GM10248 (cell line): ENCODE results near the gene MCCD1.

Experiments used
- CTCF ChIA-PET: fragments of 300-600 bp; sonication (Branson Sonifier 250); formaldehyde crosslinking; extraction: SDS; loops from one replicate; lab custom pipeline; 2021; ENCODE audit warnings: antibody characterized with exemption; lab: Yijun Ruan, JAX
- POLR2A ChIA-PET: fragments of 350-650 bp; sonication (Branson Sonifier 250); formaldehyde crosslinking; extraction: SDS; loops from one replicate; lab custom pipeline; 2020; ENCODE audit warnings: antibody characterized with exemption; lab: Yijun Ruan, JAX
- DNase-seq: peaks from one replicate; pipeline ENCODE4 v3.0.0; 2012; ENCODE audit errors: extremely low spot score
- TF ChIP-seq, protein P1 (sequence below): IDR thresholded peaks from 2 replicates; pipeline ENCODE4 v1.5.1; 2012; ENCODE audit warnings: mild to moderate bottlenecking, low read depth; ENCODE audit errors: extremely low read depth, missing control alignments, control extremely low read depth

Gene MCCD1

DNA sequence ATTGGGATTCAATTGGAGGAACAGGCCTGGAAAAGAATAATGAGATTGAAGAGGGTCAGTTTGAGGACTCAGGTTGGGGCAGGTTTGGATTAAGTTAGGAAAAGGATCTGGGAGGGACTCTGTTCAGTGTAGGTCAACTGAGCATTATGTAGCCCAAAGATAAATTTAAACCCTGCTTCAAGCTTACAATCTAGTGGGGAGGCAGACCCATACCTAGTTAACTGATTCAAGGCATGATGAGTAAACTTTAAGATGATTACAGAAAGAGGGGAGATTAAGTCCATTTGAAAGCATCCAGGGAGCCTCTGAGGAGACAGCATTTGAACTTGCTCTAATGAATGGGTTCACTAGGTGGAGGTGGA lies 31.9 kb downstream of the MCCD1 start:
- DNase-seq: no peak
- TF ChIP-seq, protein P1, sequence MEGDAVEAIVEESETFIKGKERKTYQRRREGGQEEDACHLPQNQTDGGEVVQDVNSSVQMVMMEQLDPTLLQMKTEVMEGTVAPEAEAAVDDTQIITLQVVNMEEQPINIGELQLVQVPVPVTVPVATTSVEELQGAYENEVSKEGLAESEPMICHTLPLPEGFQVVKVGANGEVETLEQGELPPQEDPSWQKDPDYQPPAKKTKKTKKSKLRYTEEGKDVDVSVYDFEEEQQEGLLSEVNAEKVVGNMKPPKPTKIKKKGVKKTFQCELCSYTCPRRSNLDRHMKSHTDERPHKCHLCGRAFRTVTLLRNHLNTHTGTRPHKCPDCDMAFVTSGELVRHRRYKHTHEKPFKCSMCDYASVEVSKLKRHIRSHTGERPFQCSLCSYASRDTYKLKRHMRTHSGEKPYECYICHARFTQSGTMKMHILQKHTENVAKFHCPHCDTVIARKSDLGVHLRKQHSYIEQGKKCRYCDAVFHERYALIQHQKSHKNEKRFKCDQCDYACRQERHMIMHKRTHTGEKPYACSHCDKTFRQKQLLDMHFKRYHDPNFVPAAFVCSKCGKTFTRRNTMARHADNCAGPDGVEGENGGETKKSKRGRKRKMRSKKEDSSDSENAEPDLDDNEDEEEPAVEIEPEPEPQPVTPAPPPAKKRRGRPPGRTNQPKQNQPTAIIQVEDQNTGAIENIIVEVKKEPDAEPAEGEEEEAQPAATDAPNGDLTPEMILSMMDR: no peak
- POLR2A ChIA-PET: interaction anchor here (1.8 to 5.5 kb wide), 3 partner anchors 10 to 16 kb away, joined by 11 to 94 read pairs (median 13); partner anchors contain the start of gene TNF
- CTCF ChIA-PET: interaction anchor here (1.1 to 54.8 kb wide), 5 partner anchors 9 to 31 kb away, joined by 3 to 2725 read pairs (median 36); partner anchors contain the start of genes ATP6V1G2, LST1, LTA and LTB

DNA sequence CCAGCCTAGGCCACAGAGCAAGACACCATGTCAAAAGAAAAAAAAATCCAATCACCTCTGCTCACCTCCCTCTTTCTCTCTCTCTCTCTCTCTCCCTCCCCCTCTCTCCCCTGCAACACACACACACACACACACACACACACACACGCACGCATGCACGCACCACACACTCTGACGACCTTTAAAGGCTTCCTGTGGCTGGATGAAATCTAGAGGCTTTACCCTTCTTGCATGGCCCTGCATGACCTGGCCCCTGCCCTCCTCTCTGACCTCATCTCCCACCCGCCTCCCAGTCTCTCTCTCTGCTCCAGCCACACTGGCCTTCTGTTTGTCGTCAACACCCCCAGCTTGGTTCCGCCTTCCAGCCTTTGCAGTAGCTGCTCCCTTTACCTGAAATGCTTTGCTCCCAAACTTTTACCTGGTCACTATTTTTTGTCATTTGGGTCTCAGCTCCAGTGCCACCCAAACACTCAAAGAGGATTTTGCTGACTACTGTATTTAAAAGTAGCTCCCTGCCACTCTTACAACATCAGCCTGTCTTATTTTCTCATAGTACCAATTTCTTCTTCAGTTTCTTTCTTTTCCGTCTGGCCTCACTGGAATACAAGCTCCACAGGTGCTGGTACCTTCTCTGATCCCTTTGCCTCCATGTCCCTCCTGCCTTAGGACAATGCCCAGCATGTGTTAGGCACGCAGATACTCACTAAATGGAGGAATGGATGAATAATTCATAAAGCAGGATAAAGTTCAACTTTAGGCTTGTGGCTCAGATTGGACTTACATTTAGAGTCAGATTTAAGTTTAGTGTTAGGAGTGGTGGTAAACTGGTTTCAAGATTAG lies 39.0 kb downstream of the MCCD1 start:
- TF ChIP-seq, protein P1: no peak
- DNase-seq: no peak
- ChIA-PET CTCF (interaction anchor here (0.9 to 54.8 kb wide), 7 partner anchors 9 to 85 kb away, joined by 3 to 2725 read pairs (median 4); partner anchors contain the start of genes BAG6, LST1, LTB and NCR3), POLR2A (interaction anchor here (1.7 to 1.8 kb wide), 2 partner anchors 9 kb away, joined by 6 to 9 read pairs; no protein-coding TSS in a partner anchor)

DNA sequence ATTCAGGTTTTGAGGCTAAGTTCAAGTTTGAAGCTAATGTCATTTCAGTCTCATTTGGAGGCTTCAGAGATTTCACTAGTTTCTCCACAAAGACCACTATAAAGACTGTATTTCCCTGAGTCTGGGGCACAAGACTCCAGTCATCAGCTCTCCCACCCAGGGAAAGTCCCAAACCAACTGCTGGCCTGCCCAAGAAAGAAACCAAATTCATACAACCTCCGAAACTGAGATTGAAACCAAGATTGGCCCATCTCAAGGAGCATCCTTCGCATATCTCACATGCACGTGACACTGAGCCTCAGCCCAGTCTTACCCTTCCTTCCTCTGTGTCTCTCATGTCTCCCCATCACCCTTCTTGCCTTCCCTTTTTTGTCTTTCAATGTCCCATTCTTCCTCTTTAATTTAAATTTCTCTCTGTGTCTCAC lies 39.8 kb downstream of the MCCD1 start:
- DNase-seq: peak; percentile 74
- TF ChIP-seq, protein P1: no peak
- ChIA-PET POLR2A (interaction anchor here (1.7 to 1.8 kb wide), 2 partner anchors 8 to 9 kb away, joined by 6 to 9 read pairs; no protein-coding TSS in a partner anchor), CTCF (interaction anchor here (0.9 to 54.8 kb wide), 7 partner anchors 10 to 85 kb away, joined by 3 to 2725 read pairs (median 4); partner anchors contain the start of genes BAG6, LST1, LTB and NCR3)

DNA sequence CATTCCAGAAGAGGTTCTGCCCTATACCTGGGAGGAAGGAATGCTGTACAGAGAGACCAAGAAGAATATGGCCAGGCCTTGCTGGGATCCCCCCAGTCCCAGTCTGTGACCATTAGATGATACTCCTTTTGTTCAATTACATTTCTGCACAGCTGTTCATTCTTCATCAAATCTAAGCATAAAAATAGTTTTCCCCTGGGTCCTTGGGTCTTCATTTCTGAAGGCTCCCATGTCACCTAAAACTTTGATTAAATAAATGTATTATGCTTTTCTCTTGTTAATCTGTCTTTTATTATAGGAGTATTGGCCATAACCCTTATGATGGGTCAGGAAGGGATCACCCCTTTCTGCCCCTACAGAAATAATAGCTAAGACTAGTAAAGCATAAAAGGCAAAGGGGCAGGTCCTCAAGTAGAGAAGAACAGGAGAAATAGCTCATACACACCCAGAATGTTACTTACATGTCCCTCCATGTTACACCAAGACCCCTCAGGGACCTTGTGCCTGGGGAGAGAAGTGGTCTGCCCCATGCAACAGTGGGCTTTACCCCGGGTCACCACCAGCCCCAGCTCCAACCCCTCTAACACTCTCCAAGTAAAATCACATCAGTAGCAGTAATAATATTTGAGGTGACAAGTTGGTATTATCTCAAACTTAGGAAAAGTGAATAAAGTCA lies 41.2 kb downstream of the MCCD1 start:
- POLR2A ChIA-PET: interaction anchor here (0.7 to 1.9 kb wide), 3 partner anchors 10 to 106 kb away, joined by 3 to 11 read pairs (median 7); no protein-coding TSS in a partner anchor
- CTCF ChIA-PET: interaction anchor here (0.6 to 54.8 kb wide), 4 partner anchors 12 to 23 kb away, joined by 3 to 2725 read pairs (median 22); partner anchors contain the start of genes ATP6V1G2, LST1, LTB and NCR3
- no peak for DNase-seq
- TF ChIP-seq, protein P1: no peak

DNA sequence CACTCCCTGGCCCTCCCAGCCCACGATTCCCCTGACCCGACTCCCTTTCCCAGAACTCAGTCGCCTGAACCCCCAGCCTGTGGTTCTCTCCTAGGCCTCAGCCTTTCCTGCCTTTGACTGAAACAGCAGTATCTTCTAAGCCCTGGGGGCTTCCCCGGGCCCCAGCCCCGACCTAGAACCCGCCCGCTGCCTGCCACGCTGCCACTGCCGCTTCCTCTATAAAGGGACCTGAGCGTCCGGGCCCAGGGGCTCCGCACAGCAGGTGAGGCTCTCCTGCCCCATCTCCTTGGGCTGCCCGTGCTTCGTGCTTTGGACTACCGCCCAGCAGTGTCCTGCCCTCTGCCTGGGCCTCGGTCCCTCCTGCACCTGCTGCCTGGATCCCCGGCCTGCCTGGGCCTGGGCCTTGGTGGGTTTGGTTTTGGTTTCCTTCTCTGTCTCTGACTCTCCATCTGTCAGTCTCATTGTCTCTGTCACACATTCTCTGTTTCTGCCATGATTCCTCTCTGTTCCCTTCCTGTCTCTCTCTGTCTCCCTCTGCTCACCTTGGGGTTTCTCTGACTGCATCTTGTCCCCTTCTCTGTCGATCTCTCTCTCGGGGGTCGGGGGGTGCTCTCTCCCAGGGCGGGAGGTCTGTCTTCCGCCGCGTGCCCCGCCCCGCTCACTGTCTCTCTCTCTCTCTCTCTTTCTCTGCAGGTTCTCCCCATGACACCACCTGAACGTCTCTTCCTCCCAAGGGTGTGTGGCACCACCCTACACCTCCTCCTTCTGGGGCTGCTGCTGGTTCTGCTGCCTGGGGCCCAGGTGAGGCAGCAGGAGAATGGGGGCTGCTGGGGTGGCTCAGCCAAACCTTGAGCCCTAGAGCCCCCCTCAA lies 43.5 kb downstream of the MCCD1 start, which contains the start of gene LTA:
LTA (plus strand) TSS at position 249 of the 871 bp plus-strand sequence; CDS start at position 703, 454 bp downstream.
- TF ChIP-seq, protein P1: no peak
- peak; percentile 67 for DNase-seq
- ChIA-PET POLR2A (interaction anchor here (1.0 kb wide), 1 partner anchor 31 kb away, joined by 3 read pairs; the partner anchor contains the start of gene DDX39B), CTCF (interaction anchor here (1.1 to 54.8 kb wide), 6 partner anchors 8 to 79 kb away, joined by 3 to 2725 read pairs (median 22); partner anchors contain the start of genes ATP6V1G2, DDX39B, LST1 and LTA)
